ENCODE data around the gene ZNF474. TPM values are rescaled to one million over a fixed set of nuclear protein-coding genes. Genes with fewer than 3 reads are reported as not detected.
"Not testable (repeated sequence)": the region's sequence is repeated elsewhere in the genome, so short reads cannot be mapped to it uniquely, and the experiment has no call there.

Gene ZNF474
- total and polyA plus RNA-seq, 4 donors, result 0.03 to 0.25 (median 0.23) TPM; not detected in 1

DNA sequence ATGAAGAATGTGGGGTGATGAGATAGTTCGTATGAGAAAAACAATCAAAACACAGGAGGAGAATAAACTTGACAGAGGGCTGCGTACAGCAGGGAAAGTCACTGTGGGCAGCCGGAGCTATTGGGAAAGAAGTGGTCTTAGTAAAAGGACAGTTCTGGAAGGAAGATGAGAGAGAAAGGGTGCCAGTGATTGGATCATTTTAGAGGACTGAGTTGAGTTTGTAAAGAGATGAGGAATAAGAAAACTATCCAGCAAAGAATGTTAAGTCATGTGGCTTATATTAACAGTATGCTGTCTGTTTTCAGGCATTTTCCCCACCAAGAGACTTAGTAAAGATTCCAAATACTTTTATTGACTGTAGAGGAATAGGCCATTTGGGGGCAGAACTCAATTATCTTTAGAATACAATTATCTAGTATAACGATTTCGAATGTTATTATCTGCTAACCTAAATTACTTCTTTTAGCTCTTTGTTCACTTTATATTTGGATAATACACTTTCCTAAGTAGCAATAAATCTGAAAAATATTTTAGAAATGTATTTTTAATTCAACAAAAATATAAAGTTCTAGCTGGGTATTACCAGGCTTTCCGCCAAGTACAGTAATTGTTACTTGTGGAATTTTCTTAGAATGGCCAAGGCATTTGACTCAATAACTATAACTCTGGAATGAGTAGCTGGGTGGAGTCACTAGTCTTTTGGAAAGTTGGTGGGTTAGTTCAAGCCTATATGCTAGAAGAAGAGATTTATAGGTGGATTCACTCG, 35.7 kb upstream of the ZNF474 start:
- TF ChIP-seq EGR1 (IDR thresholded peaks at IDR 0.05; ENCODE audit: low read depth in 2 of 2), result no peak
- TF ChIP-seq MAX (IDR thresholded peaks at IDR 0.05), result no peak
- TF ChIP-seq ZBTB33 (IDR thresholded peaks at IDR 0.05), result no peak
- no peak for TF ChIP-seq CTCF (IDR thresholded peaks at IDR 0.05; ENCODE audit: low read depth, low read length, missing input control)
- TF ChIP-seq SP1 (IDR thresholded peaks at IDR 0.05), result no peak
- TF ChIP-seq FOXA1 (IDR thresholded peaks at IDR 0.05), result no peak
- TF ChIP-seq NR2F2 (IDR thresholded peaks at IDR 0.05), result no peak
- no peak for TF ChIP-seq RAD21 (IDR thresholded peaks at IDR 0.05)
- no peak for TF ChIP-seq RXRA (IDR thresholded peaks at IDR 0.05)
- no peak for TF ChIP-seq HNF4A (conservative IDR thresholded peaks at IDR 0.05)
- no peak for TF ChIP-seq HNF4G (IDR thresholded peaks at IDR 0.05)
- no peak for TF ChIP-seq TAF1 (conservative IDR thresholded peaks at IDR 0.05)
- no peak for TF ChIP-seq GABPA (IDR thresholded peaks at IDR 0.05 in 1 of 2, conservative IDR thresholded peaks at IDR 0.05 in 1 of 2)
- no peak for TF ChIP-seq REST (IDR thresholded peaks at IDR 0.05)
- TF ChIP-seq ATF3 (IDR thresholded peaks at IDR 0.05), result no peak
- TF ChIP-seq FOXA2 (IDR thresholded peaks at IDR 0.05), result no peak
- TF ChIP-seq JUND (IDR thresholded peaks at IDR 0.05), result no peak
- no peak for TF ChIP-seq YY1 (IDR thresholded peaks at IDR 0.05)
- no peak overlapping the region for H3K9ac ChIP-seq (ENCODE audit: low read depth in 1 of 2, low read length in 2 of 2)

DNA sequence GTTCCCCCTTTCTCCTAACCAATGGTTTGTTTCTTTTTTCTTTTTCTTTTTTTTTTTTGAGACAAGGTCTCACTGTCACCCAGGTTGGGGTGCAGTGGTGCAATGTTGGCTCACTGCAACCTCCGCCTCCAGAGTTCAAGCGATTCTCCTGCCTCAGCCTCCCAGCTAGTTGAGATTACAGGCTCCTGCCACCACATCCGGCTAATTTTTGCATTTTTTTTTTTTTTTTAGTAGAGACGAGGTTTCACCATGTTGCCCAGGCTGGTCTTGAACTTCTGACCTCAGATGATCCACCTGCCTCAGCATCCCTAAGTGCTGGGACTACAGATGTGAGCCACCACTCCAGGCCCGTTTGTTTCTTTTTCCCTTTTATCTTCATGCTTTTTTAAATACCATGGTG, 35.1 kb upstream of the ZNF474 start:
- not testable (repeated sequence) for H3K27me3 ChIP-seq (ENCODE audit: control insufficient read depth in 4 of 4, insufficient read depth in 4 of 4, low read length in 3 of 4); DNase-seq (ENCODE audit: low spot score); H3K9me3 ChIP-seq (ENCODE audit: control insufficient read depth in 4 of 4, low read length in 3 of 4); H3K4me3 ChIP-seq (ENCODE audit: low read depth in 1 of 3, low read length in 3 of 3); H3K36me3 ChIP-seq (ENCODE audit: control insufficient read depth in 4 of 4, insufficient read depth in 3 of 4, low read depth in 1 of 4, low read length in 3 of 4); H3K9ac ChIP-seq (ENCODE audit: low read depth in 1 of 2, low read length in 2 of 2); H3K4me1 ChIP-seq (ENCODE audit: control insufficient read depth in 4 of 4, insufficient read depth in 4 of 4, low read length in 3 of 4); H3K27ac ChIP-seq (ENCODE audit: low read depth in 1 of 2, low read length in 2 of 2)
- 89% methylated on average over 5 of the region's 5 CpGs for WGBS

More for the DNA sequence above, 35.7 kb upstream of the ZNF474 start:
- Histone ChIP-seq H3K36me3 (ENCODE audit: control insufficient read depth in 4 of 4, insufficient read depth in 3 of 4, low read depth in 1 of 4, low read length in 3 of 4) (no peaks in the 10 kb centered on the region), H3K27me3 (ENCODE audit: control insufficient read depth in 4 of 4, insufficient read depth in 4 of 4, low read length in 3 of 4) (no peaks in the 10 kb centered on the region), H3K4me3 (ENCODE audit: low read depth in 1 of 3, low read length in 3 of 3) (no peak overlapping the region), H3K27ac (ENCODE audit: low read depth in 1 of 2, low read length in 2 of 2) (no peak overlapping the region), H3K9me3 (ENCODE audit: control insufficient read depth in 4 of 4, low read length in 3 of 4) (no peaks in the 10 kb centered on the region), H3K4me1 (ENCODE audit: control insufficient read depth in 4 of 4, insufficient read depth in 4 of 4, low read length in 3 of 4) (no peaks in the 10 kb centered on the region)
- 91% methylated on average over 7 of the region's 7 CpGs for WGBS
- no peak for DNase-seq (ENCODE audit: low spot score)

Measured in liver (tissue), 9 donors.